ENCODE measurements around the gene TNFRSF1B. TPM values are rescaled to one million over a fixed set of nuclear protein-coding genes. Genes with fewer than 3 reads are reported as not detected.

TNFRSF1B gene
- total RNA-seq, 1 donor from 2014 or later: 3.3 TPM

DNA sequence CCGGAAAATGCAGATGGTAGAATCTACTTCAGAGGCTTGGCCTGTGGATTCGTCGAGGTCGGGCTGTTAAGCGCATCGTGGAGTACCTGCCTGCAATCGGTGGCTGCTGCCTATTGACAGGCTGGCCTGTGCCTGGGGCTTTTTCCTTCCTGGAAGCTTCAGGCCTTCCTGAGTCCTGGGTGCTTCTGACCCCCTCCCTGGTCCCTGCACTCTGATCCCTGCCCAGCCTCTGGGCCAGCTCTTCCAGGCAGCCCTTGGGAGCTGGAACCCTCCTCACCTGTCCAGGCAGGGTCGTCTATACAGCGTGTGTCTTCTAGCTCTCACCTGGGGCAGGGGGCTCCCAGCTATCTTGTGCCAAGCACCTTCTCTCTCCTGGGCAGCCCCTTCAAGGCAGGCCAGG lies 40.0 kb upstream of the TNFRSF1B start:
- H3K9me3 Mint-ChIP-seq: no peaks in the 10 kb centered on the region
- peaks cover 10% of the 10 kb centered on the region for H3K4me1 Mint-ChIP-seq (ENCODE audit: unreplicated experiment)
- H3K27ac Mint-ChIP-seq: no peak overlapping the region
- TF ChIP-seq, protein P1, sequence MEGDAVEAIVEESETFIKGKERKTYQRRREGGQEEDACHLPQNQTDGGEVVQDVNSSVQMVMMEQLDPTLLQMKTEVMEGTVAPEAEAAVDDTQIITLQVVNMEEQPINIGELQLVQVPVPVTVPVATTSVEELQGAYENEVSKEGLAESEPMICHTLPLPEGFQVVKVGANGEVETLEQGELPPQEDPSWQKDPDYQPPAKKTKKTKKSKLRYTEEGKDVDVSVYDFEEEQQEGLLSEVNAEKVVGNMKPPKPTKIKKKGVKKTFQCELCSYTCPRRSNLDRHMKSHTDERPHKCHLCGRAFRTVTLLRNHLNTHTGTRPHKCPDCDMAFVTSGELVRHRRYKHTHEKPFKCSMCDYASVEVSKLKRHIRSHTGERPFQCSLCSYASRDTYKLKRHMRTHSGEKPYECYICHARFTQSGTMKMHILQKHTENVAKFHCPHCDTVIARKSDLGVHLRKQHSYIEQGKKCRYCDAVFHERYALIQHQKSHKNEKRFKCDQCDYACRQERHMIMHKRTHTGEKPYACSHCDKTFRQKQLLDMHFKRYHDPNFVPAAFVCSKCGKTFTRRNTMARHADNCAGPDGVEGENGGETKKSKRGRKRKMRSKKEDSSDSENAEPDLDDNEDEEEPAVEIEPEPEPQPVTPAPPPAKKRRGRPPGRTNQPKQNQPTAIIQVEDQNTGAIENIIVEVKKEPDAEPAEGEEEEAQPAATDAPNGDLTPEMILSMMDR (conservative IDR thresholded peaks at IDR 0.05): no peak
- no peak overlapping the region for H3K4me3 Mint-ChIP-seq
- H3K36me3 Mint-ChIP-seq: no peaks in the 10 kb centered on the region
- peaks cover 10% of the 10 kb centered on the region for H3K27me3 Mint-ChIP-seq
- no peak for DNase-seq (ENCODE audit: extremely low spot score, unreplicated experiment)

DNA sequence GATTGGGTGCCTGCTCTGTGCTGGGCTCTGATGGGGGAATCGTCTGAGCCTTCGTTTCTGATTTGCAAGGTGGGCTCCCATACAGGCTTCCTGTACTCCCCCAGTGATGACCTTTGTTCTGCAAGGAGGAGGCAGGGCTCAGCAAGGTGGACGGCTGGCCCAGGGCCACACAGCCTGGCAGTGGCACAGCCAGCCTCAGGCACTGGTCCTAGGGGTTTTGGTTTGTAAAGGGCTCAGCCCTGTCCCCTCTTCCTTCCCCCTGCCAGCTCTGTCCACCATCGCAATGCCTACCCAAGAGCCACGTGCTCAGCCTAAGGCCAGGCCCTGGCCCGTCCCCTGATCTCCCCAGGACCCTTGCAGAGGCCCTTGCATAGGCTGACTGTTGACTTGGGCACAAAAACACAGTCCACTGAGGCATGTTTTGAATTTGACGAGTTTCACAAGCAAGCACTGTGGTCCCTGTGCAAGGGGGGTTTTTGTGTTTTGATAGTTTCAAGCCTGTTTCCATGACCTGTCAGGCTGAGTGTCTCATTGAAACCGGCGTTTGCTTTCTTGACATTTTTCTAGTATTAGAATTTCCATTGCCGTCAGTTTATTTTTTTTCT lies 39.5 kb upstream of the TNFRSF1B start:
- TF ChIP-seq, protein P1 (conservative IDR thresholded peaks at IDR 0.05): no peak
- DNase-seq (ENCODE audit: extremely low spot score, unreplicated experiment): no peak
- Mint-ChIP-seq H3K4me3 (no peak overlapping the region), H3K27ac (no peak overlapping the region), H3K9me3 (no peaks in the 10 kb centered on the region), H3K27me3 (peaks cover 8% of the 10 kb centered on the region), H3K36me3 (no peaks in the 10 kb centered on the region), H3K4me1 (ENCODE audit: unreplicated experiment) (peaks cover 10% of the 10 kb centered on the region)

DNA sequence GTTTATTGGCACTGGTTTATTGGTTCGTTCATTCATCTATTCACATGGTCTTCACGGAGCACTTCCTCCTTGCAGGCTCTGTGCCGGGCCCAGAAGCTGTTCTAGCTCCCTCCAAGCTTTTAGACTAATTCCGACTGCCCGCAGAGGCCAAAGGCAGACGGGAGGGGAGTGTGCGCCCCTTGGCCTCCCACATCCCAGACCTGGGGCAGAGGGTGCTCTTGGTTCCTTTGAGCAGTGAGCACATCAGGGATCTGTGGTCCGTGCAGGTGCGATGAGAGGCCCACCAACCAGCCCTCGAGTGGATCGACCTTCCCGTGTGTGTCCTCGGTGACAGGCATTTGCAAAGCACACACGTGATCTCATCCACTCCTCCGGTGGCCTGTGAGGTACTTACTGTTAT lies 38.7 kb upstream of the TNFRSF1B start:
- DNase-seq (ENCODE audit: extremely low spot score, unreplicated experiment): no peak
- TF ChIP-seq, protein P1 (conservative IDR thresholded peaks at IDR 0.05): no peak
- H3K4me3 Mint-ChIP-seq: no peak overlapping the region
- H3K9me3 Mint-ChIP-seq: no peaks in the 10 kb centered on the region
- H3K36me3 Mint-ChIP-seq: no peaks in the 10 kb centered on the region
- peaks cover 8% of the 10 kb centered on the region for H3K27me3 Mint-ChIP-seq
- peaks cover 15% of the 10 kb centered on the region for H3K4me1 Mint-ChIP-seq (ENCODE audit: unreplicated experiment)
- H3K27ac Mint-ChIP-seq: no peak overlapping the region

DNA sequence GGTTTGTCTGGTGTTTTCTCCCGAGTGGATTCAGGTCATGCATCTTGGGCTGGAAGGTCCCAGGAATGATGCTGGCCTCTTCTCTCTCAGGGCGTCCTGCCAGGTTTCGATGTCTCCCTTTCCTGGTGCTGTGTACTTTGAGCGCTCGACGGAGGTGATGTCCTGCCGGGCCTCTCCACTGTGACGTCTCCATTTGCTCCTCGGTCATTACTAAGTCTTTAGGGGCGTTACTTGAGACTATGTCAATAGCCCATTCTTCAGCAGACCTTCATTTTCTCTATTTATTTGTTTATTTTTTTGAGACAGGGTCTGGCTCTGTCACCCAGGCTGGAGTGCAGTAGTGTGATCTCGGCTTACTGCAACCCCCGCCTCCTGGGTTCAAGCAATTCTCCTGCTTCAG lies 37.2 kb upstream of the TNFRSF1B start:
- DNase-seq (ENCODE audit: extremely low spot score, unreplicated experiment): no peak
- TF ChIP-seq, protein P1 (conservative IDR thresholded peaks at IDR 0.05): no peak
- no peaks in the 10 kb centered on the region for H3K36me3 Mint-ChIP-seq
- peaks cover 21% of the 10 kb centered on the region for H3K4me1 Mint-ChIP-seq (ENCODE audit: unreplicated experiment)
- no peaks in the 10 kb centered on the region for H3K9me3 Mint-ChIP-seq
- H3K27me3 Mint-ChIP-seq: peaks cover 8% of the 10 kb centered on the region
- H3K4me3 Mint-ChIP-seq: no peak overlapping the region
- H3K27ac Mint-ChIP-seq: no peak overlapping the region

DNA sequence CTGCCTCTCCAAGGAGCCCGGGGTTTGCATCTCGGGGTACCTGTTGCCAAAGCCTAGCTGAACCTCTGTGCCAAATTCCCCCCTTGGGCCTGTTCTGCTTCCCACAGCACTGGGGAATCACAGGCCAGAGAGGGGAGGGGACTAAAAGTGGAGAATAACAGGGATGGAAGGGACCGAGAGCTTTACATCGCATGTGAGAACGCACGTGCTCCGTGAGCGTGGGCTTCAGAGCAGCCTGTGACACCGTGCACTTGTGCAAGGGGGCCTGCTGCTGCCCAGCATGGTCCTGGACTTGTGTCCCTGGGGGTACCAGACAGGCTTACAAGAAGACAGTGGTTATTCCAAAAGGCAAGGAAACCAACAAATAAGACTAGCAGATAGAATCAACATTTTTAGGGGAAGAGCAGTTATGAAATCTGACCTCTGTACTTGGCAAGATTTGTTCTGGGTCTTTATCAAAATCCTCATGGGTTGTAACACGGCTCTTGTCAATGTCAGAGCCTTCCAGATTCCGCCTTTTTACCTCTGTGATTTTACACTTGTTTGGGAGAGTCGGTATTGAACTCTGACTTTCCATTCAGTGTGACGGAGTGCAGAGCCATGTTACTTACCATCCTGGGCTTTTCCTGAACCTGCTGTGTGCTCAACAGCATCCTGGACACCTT lies 36.2 kb upstream of the TNFRSF1B start:
- peaks cover 2% of the 10 kb centered on the region for H3K27me3 Mint-ChIP-seq
- TF ChIP-seq, protein P1 (conservative IDR thresholded peaks at IDR 0.05): no peak
- peaks cover 21% of the 10 kb centered on the region for H3K4me1 Mint-ChIP-seq (ENCODE audit: unreplicated experiment)
- H3K9me3 Mint-ChIP-seq: no peaks in the 10 kb centered on the region
- H3K36me3 Mint-ChIP-seq: no peaks in the 10 kb centered on the region
- no peak overlapping the region for H3K4me3 Mint-ChIP-seq
- no peak overlapping the region for H3K27ac Mint-ChIP-seq
- no peak for DNase-seq (ENCODE audit: extremely low spot score, unreplicated experiment)

Measured in type B pancreatic cell (in vitro differentiated cells).